ENCODE measurements around the gene CT47C1. TPM values are rescaled to one million over a fixed set of nuclear protein-coding genes. Genes with fewer than 3 reads are reported as not detected.

The CT47C1 gene
- polyA plus RNA-seq, 1 donor (not counting 4 experiments of a cell fraction or from before 2014, with no cell fraction given) = not detected

- no peaks in the 10 kb centered on the region for H3K9me1 ChIP-seq (ENCODE audit: control insufficient read depth, extremely low read depth, insufficient read depth, low read length)
- no peaks in the 10 kb centered on the region for H4K20me1 ChIP-seq (ENCODE audit: control insufficient read depth, extremely low read depth, insufficient read depth, low read length)
- no peak overlapping the region for H3K4me2 ChIP-seq (ENCODE audit: control insufficient read depth, extremely low read depth, insufficient read depth, low read depth, low read length)
- H3K4me1 ChIP-seq (ENCODE audit: control insufficient read depth, extremely low read depth, insufficient read depth, low read length) = no peaks in the 10 kb centered on the region
- no peak for TF ChIP-seq EZH2 (IDR thresholded peaks at IDR 0.05; ENCODE audit: low read length)
- no peak for TF ChIP-seq CTCF (optimal IDR thresholded peaks at IDR 0.05 in 1 of 3, IDR thresholded peaks at IDR 0.05 in 1 of 3, conservative IDR thresholded peaks at IDR 0.05 in 1 of 3; ENCODE audit: extremely low read depth in 1 of 3, insufficient read depth in 2 of 3, low read length in 3 of 3)
- H3K9me3 ChIP-seq (ENCODE audit: control insufficient read depth, low read depth, low read length) = no peaks in the 10 kb centered on the region
- H3K9ac ChIP-seq (ENCODE audit: control insufficient read depth, extremely low read depth, insufficient read depth, low read length) = no peak overlapping the region
- no peak overlapping the region for H2AFZ ChIP-seq (ENCODE audit: control insufficient read depth, low read length)
- dilution Hi-C loops (cut with MboI; ENCODE audit: extremely low pct_ligation_motif_present, low sequenced_read_pairs) = no loop called here
- no peaks in the 10 kb centered on the region for H3K36me3 ChIP-seq (ENCODE audit: control insufficient read depth in 2 of 2, extremely low read depth in 1 of 2, insufficient read depth in 2 of 2, low read length in 2 of 2)
- FAIRE-seq (no peak), DNase-seq (ENCODE audit: low read depth, low spot score) (no peak)
- no peak overlapping the region for H3K27ac ChIP-seq (ENCODE audit: control insufficient read depth, insufficient read depth, low read length)
- H3K79me2 ChIP-seq (ENCODE audit: control insufficient read depth, insufficient read depth, low read length) = no peaks in the 10 kb centered on the region
- no peak overlapping the region for H3K4me3 ChIP-seq (ENCODE audit: control insufficient read depth in 2 of 3, extremely low read depth in 1 of 3, insufficient read depth in 2 of 3, low read depth in 1 of 3, low read length in 3 of 3)
- H3K27me3 ChIP-seq (ENCODE audit: control insufficient read depth, extremely low read depth, insufficient read depth, low read length) = no peaks in the 10 kb centered on the region
Measured at GRCh38 chrX:119105826-119106225, 33.0 kb downstream of the CT47C1 start.

- Histone ChIP-seq H4K20me1 (ENCODE audit: control insufficient read depth, extremely low read depth, insufficient read depth, low read length) (no peaks in the 10 kb centered on the region), H2AFZ (ENCODE audit: control insufficient read depth, low read length) (no peak overlapping the region), H3K27me3 (ENCODE audit: control insufficient read depth, extremely low read depth, insufficient read depth, low read length) (no peaks in the 10 kb centered on the region), H3K36me3 (ENCODE audit: control insufficient read depth in 2 of 2, extremely low read depth in 1 of 2, insufficient read depth in 2 of 2, low read length in 2 of 2) (no peaks in the 10 kb centered on the region), H3K79me2 (ENCODE audit: control insufficient read depth, insufficient read depth, low read length) (no peaks in the 10 kb centered on the region), H3K9ac (ENCODE audit: control insufficient read depth, extremely low read depth, insufficient read depth, low read length) (no peak overlapping the region), H3K4me1 (ENCODE audit: control insufficient read depth, extremely low read depth, insufficient read depth, low read length) (no peaks in the 10 kb centered on the region), H3K27ac (ENCODE audit: control insufficient read depth, insufficient read depth, low read length) (no peak overlapping the region), H3K9me1 (ENCODE audit: control insufficient read depth, extremely low read depth, insufficient read depth, low read length) (no peaks in the 10 kb centered on the region), H3K4me3 (ENCODE audit: control insufficient read depth in 2 of 3, extremely low read depth in 1 of 3, insufficient read depth in 2 of 3, low read depth in 1 of 3, low read length in 3 of 3) (no peak overlapping the region), H3K9me3 (ENCODE audit: control insufficient read depth, low read depth, low read length) (no peaks in the 10 kb centered on the region), H3K4me2 (ENCODE audit: control insufficient read depth, extremely low read depth, insufficient read depth, low read depth, low read length) (no peak overlapping the region)
- DNase-seq (ENCODE audit: low read depth, low spot score) (no peak), FAIRE-seq (no peak)
- dilution Hi-C loops (cut with MboI; ENCODE audit: extremely low pct_ligation_motif_present, low sequenced_read_pairs) = no loop called here
- TF ChIP-seq EZH2 (IDR thresholded peaks at IDR 0.05; ENCODE audit: low read length) (no peak), CTCF (optimal IDR thresholded peaks at IDR 0.05 in 1 of 3, IDR thresholded peaks at IDR 0.05 in 1 of 3, conservative IDR thresholded peaks at IDR 0.05 in 1 of 3; ENCODE audit: extremely low read depth in 1 of 3, insufficient read depth in 2 of 3, low read length in 3 of 3) (no peak)
Measured at GRCh38 chrX:119107206-119107605, 34.4 kb downstream of the CT47C1 start.

Measured in keratinocyte (primary cell).